HPDE6-E6E7 (cell line): ENCODE results near the gene MSANTD3.
"Not testable (repeated sequence)": the region's sequence is repeated elsewhere in the genome, so short reads cannot be mapped to it uniquely, and the experiment has no call there.

Experiments
- DNase-seq: peaks from one replicate; pipeline ENCODE4 v3.0.0; 2011; ENCODE audit warnings: missing footprints; ENCODE audit errors: extremely low spot score

MSANTD3 gene

DNA sequence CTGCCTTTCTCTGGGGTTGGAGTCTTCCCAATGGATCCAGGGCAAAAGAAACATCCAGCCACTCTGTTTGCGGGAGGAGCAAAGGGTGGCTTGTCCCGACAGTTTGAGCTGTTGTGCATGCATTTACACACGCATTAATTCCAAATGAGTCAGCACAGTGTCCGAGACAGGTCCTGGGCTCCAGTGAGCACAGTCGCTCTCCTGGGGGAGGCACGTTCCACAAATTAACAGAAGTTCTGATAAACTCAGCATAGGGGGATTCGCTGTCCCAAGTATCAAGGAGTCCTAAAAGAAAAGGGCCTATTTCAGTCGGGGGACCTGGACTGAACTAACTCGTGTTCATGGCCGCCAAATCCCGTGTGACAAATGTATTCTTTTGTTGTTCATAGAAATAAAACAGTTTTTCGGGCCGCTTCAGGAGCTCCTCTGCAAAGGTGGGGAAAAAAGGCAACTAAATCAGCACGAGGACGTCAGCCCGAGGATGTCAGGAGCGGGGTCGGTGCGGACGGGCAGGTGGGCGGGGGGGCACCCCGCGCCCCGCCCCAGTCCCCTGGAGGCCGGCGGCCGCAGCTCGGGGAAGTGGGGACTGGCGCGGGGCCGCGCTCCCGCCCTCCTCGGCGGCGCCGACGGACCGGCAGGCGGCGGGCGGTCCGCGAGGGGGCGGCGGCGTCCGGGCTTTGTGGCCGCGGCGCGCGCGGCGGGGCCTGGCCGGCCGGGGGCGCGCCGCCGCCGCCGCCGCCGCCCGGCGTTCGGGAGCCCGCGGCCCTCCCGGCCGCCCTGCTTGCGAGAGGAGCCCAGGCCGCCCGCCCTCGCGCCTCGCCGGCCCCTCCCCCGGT lies at the start of gene MSANTD3:
Gene MSANTD3, plus strand, starts transcription at position 614 of the 836 bp plus-strand sequence. CDS start 14,796 bp downstream, outside the sequence.
- DNase-seq, result peak; percentile 53

- no peak for DNase-seq
Observed at GRCh38 chr9:100379862-100380261, 47.1 kb upstream of the MSANTD3 start.

DNA sequence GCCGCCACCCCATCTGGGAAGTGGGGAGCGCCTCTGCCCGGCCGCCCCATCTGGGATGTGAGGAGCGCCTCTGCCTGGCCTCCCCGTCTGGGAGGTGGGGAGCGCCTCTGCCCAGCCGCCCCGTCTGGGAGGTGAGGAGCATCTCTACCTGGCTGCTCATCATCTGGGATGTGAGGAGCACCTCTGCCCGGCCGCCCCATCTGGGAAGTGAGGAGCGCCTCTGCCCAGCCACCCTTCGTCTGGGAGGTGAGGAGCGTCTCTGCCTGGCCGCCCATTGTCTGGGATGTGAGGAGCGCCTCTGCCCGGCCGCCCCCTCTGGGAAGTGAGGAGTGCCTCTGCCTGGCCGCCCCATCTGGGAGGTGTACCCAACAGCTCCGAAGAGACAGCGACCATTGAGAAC lies 34.0 kb upstream of the MSANTD3 start:
- not testable (repeated sequence) for DNase-seq

DNA sequence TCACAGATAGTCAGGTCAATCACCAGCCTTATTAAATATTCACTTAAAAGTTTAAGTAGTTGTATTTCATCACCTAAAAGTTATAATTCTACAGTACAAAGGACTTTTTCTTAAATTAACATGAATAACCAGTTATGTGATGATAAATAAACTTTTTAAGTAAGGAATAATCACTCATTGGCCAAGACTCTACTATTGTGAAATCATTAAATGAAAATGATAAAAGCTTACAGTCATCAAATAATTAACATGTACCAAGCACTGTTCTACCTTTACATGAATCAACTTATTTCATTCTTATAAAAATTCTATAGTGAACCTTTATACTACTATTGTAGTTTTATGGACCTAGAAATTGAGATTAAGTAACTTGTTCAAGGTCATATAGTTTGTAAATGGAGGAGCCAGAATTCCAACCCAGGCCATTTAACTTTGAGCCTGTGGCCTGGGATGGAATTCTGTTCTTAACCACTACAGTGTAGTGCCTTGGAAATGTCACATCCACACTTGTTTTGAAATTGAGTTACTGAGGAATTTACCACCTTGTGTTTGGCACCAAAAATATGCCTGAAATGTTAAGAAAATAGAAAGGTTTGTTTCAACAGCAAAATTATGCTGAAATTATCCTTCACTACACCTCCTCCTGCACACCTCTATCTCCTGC lies 32.8 kb upstream of the MSANTD3 start:
- DNase-seq, result no peak

DNA sequence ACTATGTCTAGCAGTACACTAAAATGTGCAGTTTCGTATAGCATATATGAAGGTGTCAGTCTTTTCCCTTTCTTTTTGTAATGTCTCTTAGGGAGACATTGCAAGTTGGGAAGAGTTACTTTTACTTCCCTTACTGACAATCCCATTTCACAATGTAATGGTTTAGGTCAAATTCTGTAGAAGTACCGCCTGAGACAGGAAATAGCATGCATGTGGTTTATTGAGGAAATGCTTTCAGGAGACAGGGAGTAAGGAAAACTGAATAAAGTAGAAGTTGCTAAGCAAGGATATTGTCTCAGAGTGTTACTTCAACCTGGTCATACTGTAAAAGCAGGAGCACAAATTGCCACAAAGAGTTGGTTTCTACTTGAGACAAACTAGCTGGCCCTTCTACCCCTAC lies 32.1 kb upstream of the MSANTD3 start:
- DNase-seq, result no peak

GRCh38 chr9:100396769-100397168 lies 30.2 kb upstream of the MSANTD3 start:
- no peak for DNase-seq

DNA sequence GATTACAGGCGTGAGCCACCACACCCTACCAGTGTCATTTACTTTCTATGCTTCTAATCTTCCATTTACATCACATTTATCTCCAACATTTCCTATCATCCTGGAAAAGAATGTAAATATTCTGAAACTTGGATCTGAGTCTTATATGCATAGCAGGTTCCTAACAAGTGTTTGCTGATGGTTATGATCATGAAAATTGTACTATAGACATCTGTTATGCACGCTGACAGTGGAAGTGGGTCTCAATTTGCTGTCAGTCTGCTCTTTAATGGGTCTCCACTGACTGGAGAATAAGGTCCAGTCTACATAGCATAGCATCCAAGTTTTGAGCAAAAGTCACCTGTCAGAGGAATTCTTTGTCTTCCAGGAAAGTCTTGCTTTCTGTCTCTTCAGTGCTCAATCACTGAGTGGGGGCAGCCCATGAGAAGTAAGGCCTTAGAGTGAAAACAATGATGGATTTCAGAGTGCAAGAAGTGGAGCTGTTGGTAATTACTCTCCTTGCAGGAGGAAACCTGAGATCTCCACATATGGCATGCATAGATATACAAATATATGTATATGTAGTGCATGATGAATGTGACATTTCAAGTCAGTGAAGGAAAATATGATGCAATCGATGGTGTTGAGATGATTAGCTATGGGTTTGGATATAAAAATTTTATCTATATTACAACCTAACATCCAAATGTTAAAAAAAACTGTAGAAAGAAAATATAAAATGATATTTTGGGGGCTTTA lies 29.2 kb upstream of the MSANTD3 start:
- no peak for DNase-seq

- no peak for DNase-seq
Observed at GRCh38 chr9:100401042-100401441, 25.9 kb upstream of the MSANTD3 start.

- DNase-seq, result no peak
Observed at GRCh38 chr9:100406962-100407361, 20.0 kb upstream of the MSANTD3 start.

DNA sequence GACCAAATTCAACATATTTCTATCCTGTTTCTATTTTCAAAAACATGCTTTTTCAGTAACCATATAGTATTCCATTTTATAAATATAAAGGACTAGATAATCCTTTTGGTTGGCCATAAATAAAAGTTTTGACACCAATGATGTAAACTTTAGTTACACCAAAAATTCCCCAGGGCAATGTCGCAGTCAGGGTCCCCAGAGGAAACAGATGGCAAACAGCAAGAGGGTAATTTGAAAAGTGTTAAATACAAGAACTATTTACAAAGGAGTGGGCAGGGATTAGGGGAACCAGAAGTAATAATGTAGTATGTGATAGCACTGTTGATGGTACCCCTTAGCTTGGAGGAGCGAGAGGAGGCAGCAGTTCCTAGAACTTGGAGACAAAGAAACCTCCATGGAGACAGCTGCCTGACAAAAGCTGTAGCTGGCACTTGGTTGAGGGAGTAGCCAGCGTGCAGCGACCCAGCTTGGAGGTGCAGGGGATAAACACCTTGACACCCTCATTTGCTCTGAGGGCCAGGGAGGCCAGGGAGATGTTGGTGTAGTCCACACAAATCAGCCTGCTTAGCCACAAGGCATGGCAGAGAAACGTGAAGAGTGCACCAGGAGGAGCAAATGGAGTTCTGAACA lies 18.3 kb upstream of the MSANTD3 start:
- no peak for DNase-seq

DNA sequence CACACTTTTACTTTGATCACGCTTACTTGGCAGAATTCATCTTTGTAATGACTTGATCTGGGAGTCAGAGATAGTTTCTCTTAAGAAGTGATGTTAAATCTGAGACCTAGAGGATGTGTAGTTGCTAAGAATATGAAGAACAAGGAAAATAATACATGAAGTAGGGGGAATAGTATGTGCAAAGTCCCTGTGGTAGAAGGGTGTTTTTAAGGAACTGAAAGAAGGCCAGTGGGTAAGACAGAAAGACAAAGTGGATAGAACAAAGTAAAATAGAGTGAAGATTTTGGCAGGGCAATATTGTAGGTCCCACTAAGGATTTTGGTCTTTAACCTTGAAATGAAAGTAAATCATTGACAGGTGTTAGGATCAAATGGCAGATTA lies 17.8 kb upstream of the MSANTD3 start:
- DNase-seq, result no peak

- peak; percentile 98 for DNase-seq
Observed at GRCh38 chr9:100411472-100412283, 15.3 kb upstream of the MSANTD3 start.

- DNase-seq, result no peak
Observed at GRCh38 chr9:100413839-100414420, 13.0 kb upstream of the MSANTD3 start.

GRCh38 chr9:100417815-100418214 lies 9.1 kb upstream of the MSANTD3 start:
- DNase-seq, result no peak

GRCh38 chr9:100419166-100419565 lies 7.8 kb upstream of the MSANTD3 start:
- DNase-seq, result no peak

GRCh38 chr9:100421116-100421515 lies 5.8 kb upstream of the MSANTD3 start:
- DNase-seq, result not testable (repeated sequence)

DNA sequence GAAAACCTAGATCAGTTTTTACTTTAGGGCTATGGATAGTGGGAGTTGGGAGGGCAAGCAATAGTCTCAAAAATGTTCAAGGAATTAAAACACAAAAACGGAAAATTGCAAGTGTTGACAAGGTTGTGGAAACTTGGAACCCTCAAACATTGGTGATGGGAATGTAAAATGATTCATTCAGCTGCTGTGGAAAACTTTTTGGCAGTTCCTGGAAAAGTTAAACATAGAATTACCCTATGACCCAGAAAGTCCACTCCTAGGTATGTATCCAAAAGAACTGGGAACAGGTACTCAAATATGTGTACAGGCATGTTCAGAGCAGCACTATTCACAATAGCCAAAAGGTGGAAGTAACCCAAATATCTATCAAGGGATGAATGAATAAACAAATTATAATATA lies 1.2 kb upstream of the MSANTD3 start:
- no peak for DNase-seq

DNA sequence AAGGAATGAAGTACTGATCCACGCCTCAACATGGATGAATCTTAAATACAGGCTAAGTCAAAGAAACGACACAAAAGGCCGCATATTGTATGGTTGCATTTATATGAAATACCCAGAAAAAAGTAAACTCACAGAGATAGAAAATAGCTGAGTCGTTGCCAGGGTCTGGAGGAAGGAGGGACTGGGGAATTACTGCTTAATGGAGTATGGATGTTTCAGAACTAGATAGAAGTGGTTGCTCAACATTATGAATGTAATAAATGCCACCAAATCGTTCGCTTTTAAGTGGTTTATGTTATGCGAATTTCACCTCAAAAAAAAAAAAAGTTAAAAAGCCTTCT lies 784 bp upstream of the MSANTD3 start:
- DNase-seq, result no peak

- no peak for DNase-seq
Observed at GRCh38 chr9:100427366-100428263, 672 bp downstream of the MSANTD3 start.
